HEK293 (cell line): ENCODE results near the gene CCSER1.

Source experiments
- CTCF ChIA-PET: fragments of 350-600 bp; formaldehyde crosslinking; extraction: SDS; loops from one replicate; lab custom pipeline; 2021; ENCODE audit warnings: antibody characterized with exemption; lab: Yijun Ruan, JAX
- POLR2A ChIA-PET: fragments of 300-600 bp; formaldehyde crosslinking; extraction: SDS; loops from one replicate; lab custom pipeline; 2020; ENCODE audit warnings: antibody characterized with exemption, inconsistent platforms; lab: Yijun Ruan, JAX
- H3K27ac ChIP-seq: fragments of 200-500 bp; sonication (Bioruptor generic); 2 replicates; pipeline ENCODE4 v1.5.1; 2014; ENCODE audit warnings: low read depth, low read length, control low read depth, inconsistent platforms; ENCODE audit errors: extremely low read depth
- H3K36me3 ChIP-seq, 2 experiments: fragments of 200-500 bp in 1 of 2; sonication (Bioruptor generic) in 1 of 2; 1 replicate in 1 of 2; 2 replicates in 1 of 2; pipeline ENCODE4 v1.5.1; 2014 to 2017; ENCODE audit warnings: inconsistent platforms in 2 of 2, low read length in 2 of 2; ENCODE audit not compliant: control insufficient read depth in 2 of 2, insufficient read depth in 1 of 2
- H3K4me1 ChIP-seq: fragments of 200-500 bp; sonication (Bioruptor generic); 2 replicates; pipeline ENCODE4 v1.5.1; 2014; ENCODE audit warnings: mild to moderate bottlenecking, low read length, inconsistent platforms; ENCODE audit not compliant: control insufficient read depth, insufficient read depth
- H3K4me3 ChIP-seq: 2 replicates; pipeline ENCODE4 v1.5.1; 2011; ENCODE audit warnings: low read depth, mild to moderate bottlenecking, control low read depth, low read length, moderate library complexity
- H3K9me3 ChIP-seq: fragments of 200-500 bp; sonication (Bioruptor generic); 2 replicates; pipeline ENCODE4 v1.5.1; 2014; ENCODE audit warnings: low read depth, low read length, inconsistent platforms; ENCODE audit not compliant: control insufficient read depth, insufficient read depth
- GLI2 ChIP-seq: fragments of 450-650 bp; formaldehyde crosslinking; IDR thresholded peaks from 2 replicates; pipeline ENCODE4; 2017; ENCODE audit warnings: missing biosample characterization, missing genetic modification characterization, low read depth, borderline replicate concordance
- HOXC10 ChIP-seq: sonication (generic); formaldehyde crosslinking; IDR thresholded peaks from 2 replicates; pipeline ENCODE4 v1.8.1; 2023; ENCODE audit warnings: mild to moderate bottlenecking, missing genetic modification reagents
- HOXD13 ChIP-seq: sonication (generic); formaldehyde crosslinking; IDR thresholded peaks from 2 replicates; pipeline ENCODE4 v1.8.0; 2022; ENCODE audit warnings: missing genetic modification reagents, borderline replicate concordance
- KLF8 ChIP-seq: fragments of 450-650 bp; formaldehyde crosslinking; IDR thresholded peaks from 2 replicates; pipeline ENCODE4 v1.5.1; 2016; ENCODE audit warnings: missing biosample characterization, missing genetic modification characterization
- SP2 ChIP-seq: fragments of 450-650 bp; formaldehyde crosslinking; IDR thresholded peaks from 2 replicates; pipeline ENCODE4 v1.5.1; 2016; ENCODE audit warnings: missing biosample characterization, missing genetic modification characterization
- SP7 ChIP-seq: fragments of 450-650 bp; formaldehyde crosslinking; IDR thresholded peaks from 2 replicates; pipeline ENCODE4 v1.5.1; 2016; ENCODE audit warnings: missing biosample characterization, missing genetic modification characterization
- ZFP37 ChIP-seq: fragments of 450-650 bp; formaldehyde crosslinking; IDR thresholded peaks from 2 replicates; pipeline ENCODE4 v1.5.1; 2016; ENCODE audit warnings: missing biosample characterization, missing genetic modification characterization
- ZNF114 ChIP-seq: fragments of 450-650 bp; formaldehyde crosslinking; IDR thresholded peaks from 2 replicates; pipeline ENCODE4 v1.5.0; 2017; ENCODE audit warnings: missing biosample characterization, missing genetic modification characterization
- ZNF140 ChIP-seq: fragments of 450-650 bp; formaldehyde crosslinking; IDR thresholded peaks from 2 replicates; pipeline ENCODE4 v1.5.1; 2016; ENCODE audit warnings: missing biosample characterization, missing genetic modification characterization
- ZNF2 ChIP-seq: fragments of 450-650 bp; formaldehyde crosslinking; IDR thresholded peaks from 2 replicates; pipeline ENCODE4 v1.5.1; 2016; ENCODE audit warnings: missing biosample characterization, missing genetic modification characterization
- ZNF266 ChIP-seq: fragments of 450-650 bp; formaldehyde crosslinking; IDR thresholded peaks from 2 replicates; pipeline ENCODE4 v1.5.1; 2016; ENCODE audit warnings: missing biosample characterization, missing genetic modification characterization, low read depth
- ZNF354C ChIP-seq: fragments of 450-650 bp; formaldehyde crosslinking; IDR thresholded peaks from 2 replicates; pipeline ENCODE4 v1.5.1; 2016; ENCODE audit warnings: missing biosample characterization, missing genetic modification characterization, low read depth, borderline replicate concordance
- ZNF510 ChIP-seq: fragments of 450-650 bp; formaldehyde crosslinking; IDR thresholded peaks from 2 replicates; pipeline ENCODE4 v1.5.1; 2018; ENCODE audit warnings: mild to moderate bottlenecking, missing genetic modification characterization, missing biosample characterization; ENCODE audit not compliant: insufficient replicate concordance
- ZNF561 ChIP-seq: fragments of 450-650 bp; IDR thresholded peaks from 2 replicates; pipeline ENCODE4 v1.5.1; 2018; ENCODE audit warnings: missing biosample characterization, missing genetic modification characterization, borderline replicate concordance
- TF ChIP-seq, protein P1 (sequence below): fragments of 450-650 bp; formaldehyde crosslinking; IDR thresholded peaks from 2 replicates; pipeline ENCODE4; 2016; ENCODE audit warnings: missing biosample characterization, missing genetic modification characterization
- TF ChIP-seq, protein P2 (sequence below): fragments of 450-650 bp; formaldehyde crosslinking; IDR thresholded peaks from 2 replicates; pipeline ENCODE4 v1.5.1; 2016; ENCODE audit warnings: missing biosample characterization, missing genetic modification characterization
- TF ChIP-seq, protein P3 (sequence below): fragments of 450-650 bp; formaldehyde crosslinking; IDR thresholded peaks from 2 replicates; pipeline ENCODE4 v1.5.1; 2016; ENCODE audit warnings: missing biosample characterization, missing genetic modification characterization
- TF ChIP-seq, protein P4 (sequence below): fragments of 450-650 bp; formaldehyde crosslinking; IDR thresholded peaks from 2 replicates; pipeline ENCODE4 v1.5.1; 2017; ENCODE audit warnings: missing biosample characterization, missing genetic modification characterization
- TF ChIP-seq, protein P5 (sequence below): fragments of 450-650 bp; formaldehyde crosslinking; IDR thresholded peaks from 2 replicates; pipeline ENCODE4 v1.5.1; 2016; ENCODE audit warnings: missing biosample characterization, missing genetic modification characterization
- TF ChIP-seq, protein P6 (sequence below): fragments of 450-650 bp; formaldehyde crosslinking; IDR thresholded peaks from 2 replicates; pipeline ENCODE4 v1.5.1; 2017; ENCODE audit warnings: missing biosample characterization, missing genetic modification characterization

CCSER1 gene

DNA sequence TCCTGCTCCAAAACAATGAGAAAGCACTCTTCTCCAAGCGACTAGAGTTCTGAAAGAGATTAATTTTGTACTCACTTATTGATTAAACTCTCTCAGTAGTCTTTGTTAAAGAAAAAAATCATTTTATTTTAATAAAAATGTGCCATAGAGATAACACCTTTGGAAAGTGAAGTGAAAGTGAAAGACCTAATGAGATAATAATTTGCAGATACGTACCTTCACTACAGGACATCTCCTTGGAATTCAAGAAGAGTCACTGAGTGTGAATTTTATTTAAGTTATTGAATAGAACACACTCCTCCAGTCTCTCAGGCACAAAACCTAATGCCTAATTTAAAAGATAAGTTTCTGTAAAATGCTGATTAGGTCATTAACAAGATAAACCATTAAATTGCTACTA lies 1106.0 kb downstream of the CCSER1 start (continued):
- TF ChIP-seq ZNF510 (no peak), ZNF354C (tag by site-specific recombination) (no peak), ZNF561 (no peak)
- TF ChIP-seq, protein P1, sequence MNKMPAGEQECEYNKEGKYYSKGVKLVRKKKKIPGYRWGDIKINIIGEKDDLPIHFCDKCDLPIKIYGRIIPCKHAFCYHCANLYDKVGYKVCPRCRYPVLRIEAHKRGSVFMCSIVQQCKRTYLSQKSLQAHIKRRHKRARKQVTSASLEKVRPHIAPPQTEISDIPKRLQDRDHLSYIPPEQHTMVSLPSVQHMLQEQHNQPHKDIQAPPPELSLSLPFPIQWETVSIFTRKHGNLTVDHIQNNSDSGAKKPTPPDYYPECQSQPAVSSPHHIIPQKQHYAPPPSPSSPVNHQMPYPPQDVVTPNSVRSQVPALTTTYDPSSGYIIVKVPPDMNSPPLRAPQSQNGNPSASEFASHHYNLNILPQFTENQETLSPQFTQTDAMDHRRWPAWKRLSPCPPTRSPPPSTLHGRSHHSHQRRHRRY = no peak
- TF ChIP-seq, protein P2, sequence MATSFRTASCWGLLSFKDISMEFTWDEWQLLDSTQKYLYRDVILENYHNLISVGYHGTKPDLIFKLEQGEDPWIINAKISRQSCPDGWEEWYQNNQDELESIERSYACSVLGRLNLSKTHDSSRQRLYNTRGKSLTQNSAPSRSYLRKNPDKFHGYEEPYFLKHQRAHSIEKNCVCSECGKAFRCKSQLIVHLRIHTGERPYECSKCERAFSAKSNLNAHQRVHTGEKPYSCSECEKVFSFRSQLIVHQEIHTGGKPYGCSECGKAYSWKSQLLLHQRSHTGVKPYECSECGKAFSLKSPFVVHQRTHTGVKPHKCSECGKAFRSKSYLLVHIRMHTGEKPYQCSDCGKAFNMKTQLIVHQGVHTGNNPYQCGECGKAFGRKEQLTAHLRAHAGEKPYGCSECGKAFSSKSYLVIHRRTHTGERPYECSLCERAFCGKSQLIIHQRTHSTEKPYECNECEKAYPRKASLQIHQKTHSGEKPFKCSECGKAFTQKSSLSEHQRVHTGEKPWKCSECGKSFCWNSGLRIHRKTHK (tag by site-specific recombination) = no peak
- TF ChIP-seq, protein P3, sequence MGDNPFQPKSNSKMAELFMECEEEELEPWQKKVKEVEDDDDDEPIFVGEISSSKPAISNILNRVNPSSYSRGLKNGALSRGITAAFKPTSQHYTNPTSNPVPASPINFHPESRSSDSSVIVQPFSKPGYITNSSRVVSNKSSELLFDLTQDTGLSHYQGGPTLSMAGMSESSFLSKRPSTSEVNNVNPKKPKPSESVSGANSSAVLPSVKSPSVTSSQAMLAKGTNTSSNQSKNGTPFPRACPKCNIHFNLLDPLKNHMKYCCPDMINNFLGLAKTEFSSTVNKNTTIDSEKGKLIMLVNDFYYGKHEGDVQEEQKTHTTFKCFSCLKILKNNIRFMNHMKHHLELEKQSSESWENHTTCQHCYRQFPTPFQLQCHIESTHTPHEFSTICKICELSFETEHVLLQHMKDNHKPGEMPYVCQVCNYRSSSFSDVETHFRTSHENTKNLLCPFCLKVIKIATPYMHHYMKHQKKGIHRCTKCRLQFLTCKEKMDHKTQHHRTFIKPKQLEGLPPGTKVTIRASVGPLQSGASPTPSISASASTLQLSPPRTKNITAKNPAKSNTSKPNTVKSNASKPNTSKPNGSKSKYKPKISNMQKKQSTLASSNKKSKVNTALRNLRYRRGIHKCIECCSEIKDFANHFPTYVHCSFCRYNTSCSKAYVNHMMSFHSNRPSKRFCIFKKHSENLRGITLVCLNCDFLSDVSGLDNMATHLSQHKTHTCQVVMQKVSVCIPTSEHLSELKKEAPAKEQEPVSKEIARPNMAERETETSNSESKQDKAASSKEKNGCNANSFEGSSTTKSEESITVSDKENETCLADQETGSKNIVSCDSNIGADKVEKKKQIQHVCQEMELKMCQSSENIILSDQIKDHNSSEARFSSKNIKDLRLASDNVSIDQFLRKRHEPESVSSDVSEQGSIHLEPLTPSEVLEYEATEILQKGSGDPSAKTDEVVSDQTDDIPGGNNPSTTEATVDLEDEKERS (tag by site-specific recombination) = no peak

DNA sequence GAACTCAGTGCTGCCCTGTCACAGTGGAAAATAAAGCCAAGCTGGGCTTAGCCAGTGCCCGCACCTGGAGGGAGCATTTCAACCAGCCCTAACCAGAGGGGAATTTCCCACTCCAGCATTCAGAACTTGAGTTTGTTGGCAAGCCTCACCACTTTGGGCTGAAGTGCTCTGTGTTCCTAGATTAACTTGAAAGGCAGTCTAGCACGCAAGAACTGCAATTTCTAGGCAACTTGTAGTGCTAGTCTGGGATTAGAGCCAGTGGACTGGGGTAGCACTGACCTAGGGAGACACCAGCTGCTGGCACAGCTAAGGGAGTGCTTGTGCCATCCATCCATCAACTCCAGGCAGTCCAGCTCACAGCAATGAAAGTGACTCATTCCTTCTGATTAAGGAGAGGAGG lies 1115.9 kb downstream of the CCSER1 start:
- ChIA-PET POLR2A (no interaction called here), CTCF (interaction anchor here (0.6 kb wide), 1 partner anchor 138 kb away, joined by 5 read pairs; no protein-coding TSS in a partner anchor)
- no peaks in the 10 kb centered on the region for H3K4me1 ChIP-seq
- TF ChIP-seq, protein P4, sequence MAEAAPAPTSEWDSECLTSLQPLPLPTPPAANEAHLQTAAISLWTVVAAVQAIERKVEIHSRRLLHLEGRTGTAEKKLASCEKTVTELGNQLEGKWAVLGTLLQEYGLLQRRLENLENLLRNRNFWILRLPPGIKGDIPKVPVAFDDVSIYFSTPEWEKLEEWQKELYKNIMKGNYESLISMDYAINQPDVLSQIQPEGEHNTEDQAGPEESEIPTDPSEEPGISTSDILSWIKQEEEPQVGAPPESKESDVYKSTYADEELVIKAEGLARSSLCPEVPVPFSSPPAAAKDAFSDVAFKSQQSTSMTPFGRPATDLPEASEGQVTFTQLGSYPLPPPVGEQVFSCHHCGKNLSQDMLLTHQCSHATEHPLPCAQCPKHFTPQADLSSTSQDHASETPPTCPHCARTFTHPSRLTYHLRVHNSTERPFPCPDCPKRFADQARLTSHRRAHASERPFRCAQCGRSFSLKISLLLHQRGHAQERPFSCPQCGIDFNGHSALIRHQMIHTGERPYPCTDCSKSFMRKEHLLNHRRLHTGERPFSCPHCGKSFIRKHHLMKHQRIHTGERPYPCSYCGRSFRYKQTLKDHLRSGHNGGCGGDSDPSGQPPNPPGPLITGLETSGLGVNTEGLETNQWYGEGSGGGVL (tag by site-specific recombination) = no peak
- TF ChIP-seq HOXC10 (no peak), GLI2 (no peak), ZNF2 (tag by site-specific recombination) (no peak), ZNF140 (tag by site-specific recombination) (no peak), ZNF266 (tag by site-specific recombination) (no peak), KLF8 (tag by site-specific recombination) (no peak), SP7 (tag by site-specific recombination) (no peak), HOXD13 (no peak), ZNF114 (tag by site-specific recombination) (no peak), SP2 (no peak), ZFP37 (tag by site-specific recombination) (no peak)
- TF ChIP-seq, protein P5, sequence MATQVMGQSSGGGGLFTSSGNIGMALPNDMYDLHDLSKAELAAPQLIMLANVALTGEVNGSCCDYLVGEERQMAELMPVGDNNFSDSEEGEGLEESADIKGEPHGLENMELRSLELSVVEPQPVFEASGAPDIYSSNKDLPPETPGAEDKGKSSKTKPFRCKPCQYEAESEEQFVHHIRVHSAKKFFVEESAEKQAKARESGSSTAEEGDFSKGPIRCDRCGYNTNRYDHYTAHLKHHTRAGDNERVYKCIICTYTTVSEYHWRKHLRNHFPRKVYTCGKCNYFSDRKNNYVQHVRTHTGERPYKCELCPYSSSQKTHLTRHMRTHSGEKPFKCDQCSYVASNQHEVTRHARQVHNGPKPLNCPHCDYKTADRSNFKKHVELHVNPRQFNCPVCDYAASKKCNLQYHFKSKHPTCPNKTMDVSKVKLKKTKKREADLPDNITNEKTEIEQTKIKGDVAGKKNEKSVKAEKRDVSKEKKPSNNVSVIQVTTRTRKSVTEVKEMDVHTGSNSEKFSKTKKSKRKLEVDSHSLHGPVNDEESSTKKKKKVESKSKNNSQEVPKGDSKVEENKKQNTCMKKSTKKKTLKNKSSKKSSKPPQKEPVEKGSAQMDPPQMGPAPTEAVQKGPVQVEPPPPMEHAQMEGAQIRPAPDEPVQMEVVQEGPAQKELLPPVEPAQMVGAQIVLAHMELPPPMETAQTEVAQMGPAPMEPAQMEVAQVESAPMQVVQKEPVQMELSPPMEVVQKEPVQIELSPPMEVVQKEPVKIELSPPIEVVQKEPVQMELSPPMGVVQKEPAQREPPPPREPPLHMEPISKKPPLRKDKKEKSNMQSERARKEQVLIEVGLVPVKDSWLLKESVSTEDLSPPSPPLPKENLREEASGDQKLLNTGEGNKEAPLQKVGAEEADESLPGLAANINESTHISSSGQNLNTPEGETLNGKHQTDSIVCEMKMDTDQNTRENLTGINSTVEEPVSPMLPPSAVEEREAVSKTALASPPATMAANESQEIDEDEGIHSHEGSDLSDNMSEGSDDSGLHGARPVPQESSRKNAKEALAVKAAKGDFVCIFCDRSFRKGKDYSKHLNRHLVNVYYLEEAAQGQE (tag by site-specific recombination) = no peak
- TF ChIP-seq, protein P6, sequence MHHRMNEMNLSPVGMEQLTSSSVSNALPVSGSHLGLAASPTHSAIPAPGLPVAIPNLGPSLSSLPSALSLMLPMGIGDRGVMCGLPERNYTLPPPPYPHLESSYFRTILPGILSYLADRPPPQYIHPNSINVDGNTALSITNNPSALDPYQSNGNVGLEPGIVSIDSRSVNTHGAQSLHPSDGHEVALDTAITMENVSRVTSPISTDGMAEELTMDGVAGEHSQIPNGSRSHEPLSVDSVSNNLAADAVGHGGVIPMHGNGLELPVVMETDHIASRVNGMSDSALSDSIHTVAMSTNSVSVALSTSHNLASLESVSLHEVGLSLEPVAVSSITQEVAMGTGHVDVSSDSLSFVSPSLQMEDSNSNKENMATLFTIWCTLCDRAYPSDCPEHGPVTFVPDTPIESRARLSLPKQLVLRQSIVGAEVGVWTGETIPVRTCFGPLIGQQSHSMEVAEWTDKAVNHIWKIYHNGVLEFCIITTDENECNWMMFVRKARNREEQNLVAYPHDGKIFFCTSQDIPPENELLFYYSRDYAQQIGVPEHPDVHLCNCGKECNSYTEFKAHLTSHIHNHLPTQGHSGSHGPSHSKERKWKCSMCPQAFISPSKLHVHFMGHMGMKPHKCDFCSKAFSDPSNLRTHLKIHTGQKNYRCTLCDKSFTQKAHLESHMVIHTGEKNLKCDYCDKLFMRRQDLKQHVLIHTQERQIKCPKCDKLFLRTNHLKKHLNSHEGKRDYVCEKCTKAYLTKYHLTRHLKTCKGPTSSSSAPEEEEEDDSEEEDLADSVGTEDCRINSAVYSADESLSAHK (tag by site-specific recombination) = no peak
- TF ChIP-seq, protein P3 (tag by site-specific recombination) = no peak

More for the DNA sequence above, 1115.9 kb downstream of the CCSER1 start:
- Histone ChIP-seq H3K36me3 (no peaks in the 10 kb centered on the region), H3K27ac (no peak overlapping the region), H3K9me3 (no peaks in the 10 kb centered on the region), H3K4me3 (no peak overlapping the region)
